ENCODE results near the gene BAZ1B.

BAZ1B gene

GRCh38 chr7:73533742-73534141 lies 11.6 kb upstream of the BAZ1B start:
- Histone ChIP-seq H3K36me3 (ENCODE audit: insufficient read depth, low read length) (peaks cover 43% of the 10 kb centered on the region), H3K4me1 (ENCODE audit: insufficient read depth, low read length) (peaks cover 8% of the 10 kb centered on the region), H3K79me2 (ENCODE audit: insufficient read depth, low read length) (peaks cover 11% of the 10 kb centered on the region; the same call in 1 of the 2 replicates), H3K9me3 (ENCODE audit: insufficient read depth, low read length, severe bottlenecking) (no peaks in the 10 kb centered on the region), H4K20me1 (ENCODE audit: insufficient read depth, low read length) (no peaks in the 10 kb centered on the region; the same call in 1 of the 2 replicates), H3K4me2 (ENCODE audit: insufficient read depth, low read length) (no peak overlapping the region), H3K9ac (ENCODE audit: low read depth, low read length) (no peak overlapping the region), H3K27ac (ENCODE audit: low read length) (no peak overlapping the region), H2AFZ (ENCODE audit: low read depth, low read length) (no peak overlapping the region), H3K27me3 (ENCODE audit: insufficient read depth, low read length, poor library complexity) (no peaks in the 10 kb centered on the region), H3K4me3 (ENCODE audit: low read depth in 1 of 2, low read length in 2 of 2) (no peak overlapping the region)
- ATAC-seq (ENCODE audit: insufficient read depth, low read depth) (no peak), DNase-seq (no peak)
- no peak for TF ChIP-seq EZH2 (IDR thresholded peaks at IDR 0.05; ENCODE audit: borderline replicate concordance, low read depth, low read length, severe bottlenecking)
- TF ChIP-seq, protein P1, sequence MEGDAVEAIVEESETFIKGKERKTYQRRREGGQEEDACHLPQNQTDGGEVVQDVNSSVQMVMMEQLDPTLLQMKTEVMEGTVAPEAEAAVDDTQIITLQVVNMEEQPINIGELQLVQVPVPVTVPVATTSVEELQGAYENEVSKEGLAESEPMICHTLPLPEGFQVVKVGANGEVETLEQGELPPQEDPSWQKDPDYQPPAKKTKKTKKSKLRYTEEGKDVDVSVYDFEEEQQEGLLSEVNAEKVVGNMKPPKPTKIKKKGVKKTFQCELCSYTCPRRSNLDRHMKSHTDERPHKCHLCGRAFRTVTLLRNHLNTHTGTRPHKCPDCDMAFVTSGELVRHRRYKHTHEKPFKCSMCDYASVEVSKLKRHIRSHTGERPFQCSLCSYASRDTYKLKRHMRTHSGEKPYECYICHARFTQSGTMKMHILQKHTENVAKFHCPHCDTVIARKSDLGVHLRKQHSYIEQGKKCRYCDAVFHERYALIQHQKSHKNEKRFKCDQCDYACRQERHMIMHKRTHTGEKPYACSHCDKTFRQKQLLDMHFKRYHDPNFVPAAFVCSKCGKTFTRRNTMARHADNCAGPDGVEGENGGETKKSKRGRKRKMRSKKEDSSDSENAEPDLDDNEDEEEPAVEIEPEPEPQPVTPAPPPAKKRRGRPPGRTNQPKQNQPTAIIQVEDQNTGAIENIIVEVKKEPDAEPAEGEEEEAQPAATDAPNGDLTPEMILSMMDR (IDR thresholded peaks at IDR 0.05; ENCODE audit: borderline replicate concordance, extremely low read depth, low read length, poor library complexity, severe bottlenecking) = no peak

DNA sequence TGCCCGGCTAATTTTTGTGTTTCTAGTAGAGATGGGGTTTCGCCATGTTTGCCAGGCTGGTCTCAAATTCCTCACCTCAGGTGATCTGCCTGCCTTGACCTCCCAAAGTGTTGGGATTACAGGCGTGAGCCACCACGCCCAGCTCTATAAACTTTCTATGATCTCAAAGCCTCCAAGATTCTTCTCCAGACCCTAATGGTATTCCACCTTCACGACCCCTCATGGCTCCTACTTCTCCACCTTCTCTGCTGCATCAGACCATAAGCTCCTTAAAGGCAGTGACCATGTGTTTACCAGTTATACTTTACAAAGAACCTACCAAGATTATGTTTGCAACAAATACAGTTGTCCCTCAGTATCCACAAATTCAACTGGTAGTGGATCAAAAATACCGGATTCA lies 10.1 kb upstream of the BAZ1B start:
- TF ChIP-seq EZH2 (IDR thresholded peaks at IDR 0.05; ENCODE audit: borderline replicate concordance, low read depth, low read length, severe bottlenecking) = no peak
- TF ChIP-seq, protein P1 (IDR thresholded peaks at IDR 0.05; ENCODE audit: borderline replicate concordance, extremely low read depth, low read length, poor library complexity, severe bottlenecking) = no peak
- peaks cover 27% of the 10 kb centered on the region for H3K36me3 ChIP-seq (ENCODE audit: insufficient read depth, low read length)
- no peak overlapping the region for H3K4me3 ChIP-seq (ENCODE audit: low read depth in 1 of 2, low read length in 2 of 2)
- H3K9ac ChIP-seq (ENCODE audit: low read depth, low read length) = no peak overlapping the region
- H2AFZ ChIP-seq (ENCODE audit: low read depth, low read length) = no peak overlapping the region
- no peak overlapping the region for H3K4me2 ChIP-seq (ENCODE audit: insufficient read depth, low read length)
- H3K27me3 ChIP-seq (ENCODE audit: insufficient read depth, low read length, poor library complexity) = no peaks in the 10 kb centered on the region
- peaks cover 23% of the 10 kb centered on the region for H3K4me1 ChIP-seq (ENCODE audit: insufficient read depth, low read length)
- no peaks in the 10 kb centered on the region for H3K9me3 ChIP-seq (ENCODE audit: insufficient read depth, low read length, severe bottlenecking)
- DNase-seq (no peak), ATAC-seq (ENCODE audit: insufficient read depth, low read depth) (no peak)
- H4K20me1 ChIP-seq (ENCODE audit: insufficient read depth, low read length) = no peaks in the 10 kb centered on the region
- H3K27ac ChIP-seq (ENCODE audit: low read length) = no peak overlapping the region
- peaks cover 16% of the 10 kb centered on the region for H3K79me2 ChIP-seq (ENCODE audit: insufficient read depth, low read length)

DNA sequence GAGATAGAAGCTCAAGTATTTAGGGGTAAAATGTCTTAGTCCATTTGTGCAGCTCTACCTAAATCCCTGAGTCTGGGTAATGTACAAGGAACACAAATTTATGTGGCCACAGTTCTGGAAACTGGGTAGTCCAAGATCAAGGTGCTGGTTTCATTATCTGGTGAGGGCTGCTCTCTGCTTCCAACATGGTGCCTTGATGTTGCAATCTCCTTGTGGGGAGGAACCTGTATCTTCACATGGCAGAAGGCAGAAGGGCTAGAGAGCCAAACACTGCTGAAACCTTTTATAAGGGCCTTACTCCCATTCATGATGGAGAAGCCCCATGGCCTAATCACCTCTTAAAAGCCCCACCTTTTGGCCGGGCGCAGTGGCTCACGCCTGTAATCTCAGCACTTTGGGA lies 8.7 kb upstream of the BAZ1B start:
- Histone ChIP-seq H3K4me3 (ENCODE audit: low read depth in 1 of 2, low read length in 2 of 2) (no peak overlapping the region), H2AFZ (ENCODE audit: low read depth, low read length) (no peak overlapping the region), H3K4me1 (ENCODE audit: insufficient read depth, low read length) (peaks cover 37% of the 10 kb centered on the region), H4K20me1 (ENCODE audit: insufficient read depth, low read length) (no peaks in the 10 kb centered on the region), H3K79me2 (ENCODE audit: insufficient read depth, low read length) (peaks cover 19% of the 10 kb centered on the region), H3K9ac (ENCODE audit: low read depth, low read length) (no peak overlapping the region), H3K27ac (ENCODE audit: low read length) (no peak overlapping the region), H3K27me3 (ENCODE audit: insufficient read depth, low read length, poor library complexity) (no peaks in the 10 kb centered on the region), H3K4me2 (ENCODE audit: insufficient read depth, low read length) (no peak overlapping the region), H3K36me3 (ENCODE audit: insufficient read depth, low read length) (peaks cover 14% of the 10 kb centered on the region; the same call in 1 of the 2 replicates), H3K9me3 (ENCODE audit: insufficient read depth, low read length, severe bottlenecking) (no peaks in the 10 kb centered on the region)
- DNase-seq (no peak), ATAC-seq (ENCODE audit: insufficient read depth, low read depth) (no peak)
- TF ChIP-seq, protein P1 (IDR thresholded peaks at IDR 0.05; ENCODE audit: borderline replicate concordance, extremely low read depth, low read length, poor library complexity, severe bottlenecking) = no peak
- no peak for TF ChIP-seq EZH2 (IDR thresholded peaks at IDR 0.05; ENCODE audit: borderline replicate concordance, low read depth, low read length, severe bottlenecking)
